GM18870 (cell line): ENCODE data around the gene ARRB2.
"Not testable (repeated sequence)": the region's sequence is repeated elsewhere in the genome, so short reads cannot be mapped to it uniquely, and the experiment has no call there.

Experiments used
- ATAC-seq: cut with Tn5 transposase; IDR thresholded peaks from one replicate; pipeline ENCODE4 v1.9.1; 2021; ENCODE audit warnings: moderate library complexity; ENCODE audit not compliant: unreplicated experiment

The ARRB2 gene

GRCh38 chr17:4709794-4710692 lies at the start of gene ARRB2:
Gene ARRB2 (plus strand): TSS chr17:4710632. CDS start chr17:4710722, 90 bp downstream.
- peak; percentile 52 for ATAC-seq

GRCh38 chr17:4663711-4664110 lies 46.7 kb upstream of the ARRB2 start:
- no peak for ATAC-seq

- ATAC-seq, result no peak
Observed at GRCh38 chr17:4664230-4664629, 46.2 kb upstream of the ARRB2 start.

- no peak for ATAC-seq
Observed at GRCh38 chr17:4665027-4665426, 45.4 kb upstream of the ARRB2 start.

- ATAC-seq, result no peak
Observed at GRCh38 chr17:4666296-4666695, 44.1 kb upstream of the ARRB2 start.

GRCh38 chr17:4667166-4667565 lies 43.3 kb upstream of the ARRB2 start:
- no peak for ATAC-seq

- no peak for ATAC-seq
Observed at GRCh38 chr17:4672055-4672630, 38.3 kb upstream of the ARRB2 start.

GRCh38 chr17:4672751-4673150 lies 37.7 kb upstream of the ARRB2 start:
- ATAC-seq, result no peak

- ATAC-seq, result no peak
Observed at GRCh38 chr17:4673169-4673568, 37.3 kb upstream of the ARRB2 start.

GRCh38 chr17:4673986-4674684 lies 36.3 kb upstream of the ARRB2 start:
- ATAC-seq, result no peak

- no peak for ATAC-seq
Observed at GRCh38 chr17:4674685-4674998, 35.8 kb upstream of the ARRB2 start.

GRCh38 chr17:4675791-4676190 lies 34.6 kb upstream of the ARRB2 start:
- ATAC-seq, result no peak

GRCh38 chr17:4676791-4677190 lies 33.6 kb upstream of the ARRB2 start:
- no peak for ATAC-seq

GRCh38 chr17:4678448-4679026 lies 31.9 kb upstream of the ARRB2 start:
- no peak for ATAC-seq

GRCh38 chr17:4679658-4680057 lies 30.8 kb upstream of the ARRB2 start:
- no peak for ATAC-seq

- not testable (repeated sequence) for ATAC-seq
Observed at GRCh38 chr17:4683739-4684138, 26.7 kb upstream of the ARRB2 start.

- not testable (repeated sequence) for ATAC-seq
Observed at GRCh38 chr17:4689872-4690271, 20.6 kb upstream of the ARRB2 start.

- ATAC-seq, result no peak
Observed at GRCh38 chr17:4690745-4691144, 19.7 kb upstream of the ARRB2 start.

- no peak for ATAC-seq
Observed at GRCh38 chr17:4691686-4692085, 18.7 kb upstream of the ARRB2 start.

- no peak for ATAC-seq
Observed at GRCh38 chr17:4693416-4693815, 17.0 kb upstream of the ARRB2 start.

- ATAC-seq, result no peak
Observed at GRCh38 chr17:4696437-4696805, 14.0 kb upstream of the ARRB2 start.
